Gastrocnemius medialis (tissue), 4 donors: ENCODE measurements around the gene ASCC1.
"Not testable (repeated sequence)": the region's sequence is repeated elsewhere in the genome, so short reads cannot be mapped to it uniquely, and the experiment has no call there.

ENCODE experiments used
- CTCF ChIP-seq, 5 experiments: fragments of 450-650 bp in 3 of 5; fragments of 200-600 bp in 2 of 5; sonication (generic) in 2 of 5; IDR thresholded peaks in 4 of 5; conservative IDR thresholded peaks in 1 of 5; 1 replicate in 4 of 5; 2 replicates in 1 of 5; pipeline ENCODE4 v1.5.1; 2016 to 2019; ENCODE audit warnings: antibody characterized with exemption in 5 of 5, mild to moderate bottlenecking in 3 of 5, moderate library complexity in 3 of 5
- POLR2A ChIP-seq, 2 donors: fragments of 450-650 bp; IDR thresholded peaks; one replicate each; pipeline ENCODE4 v1.6.1; 2017; ENCODE audit warnings: antibody characterized with exemption in 2 of 2, mild to moderate bottlenecking in 2 of 2, moderate library complexity in 2 of 2

- not testable (repeated sequence) for TF ChIP-seq CTCF (IDR thresholded peaks at IDR 0.05 in 4 of 5, conservative IDR thresholded peaks at IDR 0.05 in 1 of 5); POLR2A (IDR thresholded peaks at IDR 0.05)
These were observed 108.1 kb downstream of the ASCC1 start for GRCh38 chr10:72108004-72108370.
